Progenitor cell of endocrine pancreas (in vitro differentiated cells): ENCODE data around the gene CEP164. TPM values are rescaled to one million over a fixed set of nuclear protein-coding genes. Genes with fewer than 3 reads are reported as not detected.
A peak's percentile ranks its signal among the peaks of the same experiment; 100 is the strongest.
"Not testable (repeated sequence)": the region's sequence is repeated elsewhere in the genome, so short reads cannot be mapped to it uniquely, and the experiment has no call there.

ENCODE experiments used
- DNase-seq: peaks from one replicate; pipeline ENCODE4 v3.0.0; 2021; ENCODE audit warnings: low spot score; ENCODE audit not compliant: unreplicated experiment
- H3K27ac Mint-ChIP-seq: 2 replicates; pipeline ENCODE4 v1.8.0; 2021; ENCODE audit warnings: mild to moderate bottlenecking, moderate library complexity, mixed read lengths
- H3K27me3 Mint-ChIP-seq: 2 replicates; pipeline ENCODE4 v1.8.0; 2021; ENCODE audit warnings: mixed read lengths
- H3K36me3 Mint-ChIP-seq: 2 replicates; pipeline ENCODE4 v1.8.0; 2022; ENCODE audit warnings: mixed read lengths; ENCODE audit not compliant: insufficient read depth
- H3K4me1 Mint-ChIP-seq: 2 replicates; pipeline ENCODE4 v1.8.0; 2021; ENCODE audit warnings: low read depth, mixed read lengths
- H3K4me3 Mint-ChIP-seq: 2 replicates; pipeline ENCODE4 v1.8.0; 2021; ENCODE audit warnings: low read depth, mild to moderate bottlenecking, moderate library complexity, mixed read lengths
- H3K9me3 Mint-ChIP-seq: 2 replicates; pipeline ENCODE4 v1.8.0; 2021; ENCODE audit warnings: low read depth, mixed read lengths
- CTCF ChIP-seq: fragments of 200-600 bp; sonication (generic); IDR thresholded peaks from one replicate; pipeline ENCODE4 v1.5.0; 2021; ENCODE audit warnings: antibody characterized with exemption, mild to moderate bottlenecking; ENCODE audit not compliant: unreplicated experiment
- total RNA-seq: library from RNA; stranded (reverse); gene quantifications from 2 replicates; pipeline ENCODE4 v1.2.1, GENCODE V29; 2021

CEP164 gene
- total RNA-seq, 1 donor from 2014 or later: 66.8 TPM

GRCh38 chr11:117314840-117315239, 12.8 kb upstream of the CEP164 start:
- H3K4me1 Mint-ChIP-seq: peaks cover 23% of the 10 kb centered on the region
- no peaks in the 10 kb centered on the region for H3K36me3 Mint-ChIP-seq

GRCh38 chr11:117315285-117316196, 12.1 kb upstream of the CEP164 start:
- Mint-ChIP-seq H3K4me1 (peaks cover 23% of the 10 kb centered on the region), H3K27me3 (no peaks in the 10 kb centered on the region), H3K4me3 (peak overlapping the region; percentile 81), H3K36me3 (no peaks in the 10 kb centered on the region), H3K27ac (peak overlapping the region; percentile 87), H3K9me3 (no peaks in the 10 kb centered on the region)
- no peak for DNase-seq
- no peak for TF ChIP-seq CTCF

More at GRCh38 chr11:117314840-117315239, 12.8 kb upstream of the CEP164 start:
- Mint-ChIP-seq H3K4me3 (peak overlapping the region; percentile 81), H3K9me3 (no peaks in the 10 kb centered on the region), H3K27ac (peak overlapping the region; percentile 87), H3K27me3 (no peaks in the 10 kb centered on the region)
- DNase-seq: no peak
- TF ChIP-seq CTCF: no peak

- Mint-ChIP-seq H3K4me1 (peaks cover 22% of the 10 kb centered on the region), H3K36me3 (no peaks in the 10 kb centered on the region), H3K4me3 (peak within 1 kb of the TSS; percentile 81), H3K27ac (peak within 1 kb of the TSS; percentile 87), H3K27me3 (no peaks in the 10 kb centered on the region), H3K9me3 (no peaks in the 10 kb centered on the region)
- peak; percentile 48 for TF ChIP-seq CTCF
- peak; percentile 56 for DNase-seq
Observed at GRCh38 chr11:117316197-117316961, 11.3 kb upstream of the CEP164 start, which contains the start of gene BACE1. Gene BACE1 (minus strand): TSS chr11:117316256. CDS start chr11:117315795, 461 bp downstream.

- no peak overlapping the region for H3K4me3 Mint-ChIP-seq
- H3K27ac Mint-ChIP-seq: peak overlapping the region; percentile 19
- peaks cover 22% of the 10 kb centered on the region for H3K4me1 Mint-ChIP-seq
- no peaks in the 10 kb centered on the region for H3K27me3 Mint-ChIP-seq
- H3K36me3 Mint-ChIP-seq: no peaks in the 10 kb centered on the region
- no peak for DNase-seq
- no peak for TF ChIP-seq CTCF
- H3K9me3 Mint-ChIP-seq: no peaks in the 10 kb centered on the region
Observed at GRCh38 chr11:117318738-117319137, 8.9 kb upstream of the CEP164 start.

GRCh38 chr11:117319214-117319840, 8.3 kb upstream of the CEP164 start:
- DNase-seq: no peak
- no peaks in the 10 kb centered on the region for H3K27me3 Mint-ChIP-seq
- H3K27ac Mint-ChIP-seq: peak overlapping the region; percentile 19
- TF ChIP-seq CTCF: no peak
- no peak overlapping the region for H3K4me3 Mint-ChIP-seq
- H3K4me1 Mint-ChIP-seq: peaks cover 17% of the 10 kb centered on the region
- H3K36me3 Mint-ChIP-seq: no peaks in the 10 kb centered on the region
- H3K9me3 Mint-ChIP-seq: no peaks in the 10 kb centered on the region

GRCh38 chr11:117327255-117327566, 443 bp upstream of the CEP164 start:
- not testable (repeated sequence) for DNase-seq, H3K4me1 Mint-ChIP-seq, H3K9me3 Mint-ChIP-seq, H3K27me3 Mint-ChIP-seq, H3K27ac Mint-ChIP-seq, H3K36me3 Mint-ChIP-seq, H3K4me3 Mint-ChIP-seq
